Astrocyte (in vitro differentiated cells and primary cell): Measurements from ENCODE around the gene LCE4A.
"Not testable (repeated sequence)": the region's sequence is repeated elsewhere in the genome, so short reads cannot be mapped to it uniquely, and the experiment has no call there.

Experiments used
- EZH2 ChIP-seq: IDR thresholded peaks from 2 replicates; pipeline ENCODE4 v1.6.1; 2012; ENCODE audit warnings: mild to moderate bottlenecking, low read length, inconsistent platforms; ENCODE audit not compliant: insufficient read depth
- TF ChIP-seq, protein P1 (sequence below): IDR thresholded peaks from 2 replicates; pipeline ENCODE4 v1.5.1; 2011; ENCODE audit warnings: low read depth, mild to moderate bottlenecking, inconsistent platforms, low read length, moderate library complexity; ENCODE audit not compliant: insufficient read depth

DNA sequence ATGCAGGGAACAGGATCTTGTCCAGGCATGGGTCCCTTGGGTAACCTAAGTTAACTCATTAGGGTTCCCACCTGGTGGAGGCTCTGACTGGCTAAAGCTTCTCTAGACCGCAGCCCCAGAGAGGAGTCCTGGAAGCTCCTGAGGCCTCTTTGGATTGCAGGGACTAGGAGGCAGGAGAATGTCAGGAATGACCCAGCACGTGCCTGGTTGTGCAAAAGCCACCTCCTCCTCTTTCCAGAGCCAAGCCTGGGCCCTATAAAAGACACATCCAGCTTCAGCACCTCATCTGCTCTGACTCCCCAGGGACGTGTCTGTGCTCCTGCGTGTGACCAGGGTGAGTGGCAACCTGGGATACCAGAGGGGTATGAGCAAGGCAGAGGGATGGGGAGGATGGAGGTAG lies 22.1 kb upstream of the LCE4A start, which contains the start of gene LCE2B:
- TF ChIP-seq, protein P1, sequence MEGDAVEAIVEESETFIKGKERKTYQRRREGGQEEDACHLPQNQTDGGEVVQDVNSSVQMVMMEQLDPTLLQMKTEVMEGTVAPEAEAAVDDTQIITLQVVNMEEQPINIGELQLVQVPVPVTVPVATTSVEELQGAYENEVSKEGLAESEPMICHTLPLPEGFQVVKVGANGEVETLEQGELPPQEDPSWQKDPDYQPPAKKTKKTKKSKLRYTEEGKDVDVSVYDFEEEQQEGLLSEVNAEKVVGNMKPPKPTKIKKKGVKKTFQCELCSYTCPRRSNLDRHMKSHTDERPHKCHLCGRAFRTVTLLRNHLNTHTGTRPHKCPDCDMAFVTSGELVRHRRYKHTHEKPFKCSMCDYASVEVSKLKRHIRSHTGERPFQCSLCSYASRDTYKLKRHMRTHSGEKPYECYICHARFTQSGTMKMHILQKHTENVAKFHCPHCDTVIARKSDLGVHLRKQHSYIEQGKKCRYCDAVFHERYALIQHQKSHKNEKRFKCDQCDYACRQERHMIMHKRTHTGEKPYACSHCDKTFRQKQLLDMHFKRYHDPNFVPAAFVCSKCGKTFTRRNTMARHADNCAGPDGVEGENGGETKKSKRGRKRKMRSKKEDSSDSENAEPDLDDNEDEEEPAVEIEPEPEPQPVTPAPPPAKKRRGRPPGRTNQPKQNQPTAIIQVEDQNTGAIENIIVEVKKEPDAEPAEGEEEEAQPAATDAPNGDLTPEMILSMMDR: not testable (repeated sequence)
- not testable (repeated sequence) for TF ChIP-seq EZH2
